Eye (tissue), 1 donor: Measurements from ENCODE around the gene TNFSF18.
"Not testable (repeated sequence)": the region's sequence is repeated elsewhere in the genome, so short reads cannot be mapped to it uniquely, and the experiment has no call there.

Source experiments
- DNase-seq: peaks from one replicate; pipeline ENCODE4 v3.0.0-alpha.2; 2015

Gene TNFSF18, protein sequence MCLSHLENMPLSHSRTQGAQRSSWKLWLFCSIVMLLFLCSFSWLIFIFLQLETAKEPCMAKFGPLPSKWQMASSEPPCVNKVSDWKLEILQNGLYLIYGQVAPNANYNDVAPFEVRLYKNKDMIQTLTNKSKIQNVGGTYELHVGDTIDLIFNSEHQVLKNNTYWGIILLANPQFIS

DNA sequence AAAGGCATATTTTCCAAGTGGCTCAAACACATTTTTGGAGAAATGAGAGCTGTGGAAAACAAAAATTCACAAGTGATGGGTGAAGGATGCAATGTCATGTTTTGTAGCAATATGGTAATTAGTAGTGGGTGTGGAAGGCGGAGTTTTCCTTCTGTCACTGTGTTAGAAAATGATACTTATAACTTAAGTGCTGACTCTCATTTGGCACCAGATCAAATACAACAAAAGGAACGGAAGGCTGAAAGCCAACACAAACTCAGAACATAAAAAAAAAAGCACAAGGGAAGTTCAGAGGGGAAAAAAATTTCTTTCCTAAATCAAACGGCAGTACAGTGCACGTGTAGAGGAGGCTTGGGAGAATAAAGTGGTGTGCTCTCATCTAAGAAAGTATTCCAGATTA, at the start of gene TNFSF18:
Gene TNFSF18, minus strand, starts transcription at position 77 of the 400 bp plus-strand sequence. Its CDS starts 45 bp downstream, at position 32.
- peak; percentile 59 for DNase-seq

DNA sequence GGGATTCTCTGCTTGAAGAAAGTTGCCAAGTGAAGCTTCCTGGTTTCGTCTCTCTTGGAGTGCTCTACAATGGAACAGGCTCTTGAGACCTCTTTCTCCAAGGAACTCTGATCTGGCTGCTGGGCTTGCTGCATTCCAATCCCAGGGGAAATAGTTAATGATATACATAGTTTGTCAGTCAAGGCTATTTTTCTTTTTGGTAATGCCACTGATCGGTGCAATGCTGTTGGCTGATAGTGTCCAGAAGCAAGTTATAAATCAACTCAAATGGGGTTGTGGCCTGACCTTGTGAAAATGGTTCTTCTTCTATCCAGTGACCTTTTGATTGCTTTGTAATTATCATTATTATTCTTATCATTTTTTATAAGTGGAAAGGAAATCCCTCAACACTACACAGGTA, 48.4 kb upstream of the TNFSF18 start:
- DNase-seq, result no peak

GRCh38 chr1:173098117-173098516, 47.4 kb upstream of the TNFSF18 start:
- no peak for DNase-seq

GRCh38 chr1:173097001-173097400, 46.3 kb upstream of the TNFSF18 start:
- no peak for DNase-seq

DNA sequence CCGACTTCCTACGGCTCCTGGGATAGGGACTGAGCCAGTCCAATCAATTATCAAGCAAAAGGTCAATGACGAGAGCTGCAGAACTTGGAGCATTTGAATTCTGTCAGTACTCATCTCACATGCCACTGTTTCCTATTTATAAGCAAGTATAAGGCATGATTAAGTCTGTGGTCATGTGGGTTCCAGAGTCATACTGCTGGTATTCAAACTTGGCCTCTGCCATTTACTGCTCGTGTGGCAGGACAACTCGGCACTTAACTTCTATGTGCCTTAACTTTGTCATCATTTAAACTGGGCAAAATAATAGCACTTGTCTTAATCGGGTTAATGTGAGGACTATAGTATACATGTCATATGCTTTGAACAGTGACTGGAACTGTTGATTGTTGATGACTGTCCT, 44.9 kb upstream of the TNFSF18 start:
- DNase-seq, result peak; percentile 2

- no peak for DNase-seq
Observed at GRCh38 chr1:173094541-173094940, 43.8 kb upstream of the TNFSF18 start.

DNA sequence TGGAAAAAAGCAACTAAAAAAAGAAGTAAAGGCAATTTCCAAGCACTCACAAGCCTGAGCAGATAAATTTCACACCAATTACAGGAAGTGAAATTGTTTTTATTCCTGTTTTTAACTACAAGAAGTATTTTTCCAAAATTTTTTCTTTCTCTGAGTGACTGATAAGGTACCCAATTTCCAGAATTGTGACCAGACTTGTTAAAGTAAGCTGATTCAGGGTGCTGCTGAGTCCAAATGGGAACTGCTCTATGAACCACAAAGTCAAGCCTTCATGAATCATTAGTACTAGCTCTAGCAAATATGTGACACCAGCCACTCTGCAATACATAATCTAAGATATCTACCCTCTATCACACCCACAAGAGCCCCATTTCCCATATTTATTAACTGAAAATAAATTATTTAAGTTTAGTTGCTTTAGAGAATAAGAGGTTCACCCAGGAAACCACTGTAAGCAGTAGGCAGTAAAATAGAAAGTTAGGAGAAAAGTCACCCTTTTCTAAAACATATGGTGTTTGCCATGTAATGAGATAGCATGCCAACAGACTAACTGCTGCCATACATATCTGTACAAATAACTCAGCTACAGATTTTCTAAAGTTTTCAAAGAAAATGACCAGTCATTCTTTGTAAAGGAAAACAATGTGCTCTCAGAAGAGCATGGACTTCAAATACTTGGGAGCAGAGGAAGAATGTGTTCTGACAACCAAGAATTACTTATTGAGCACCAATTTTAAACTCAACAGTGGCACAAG, 43.1 kb upstream of the TNFSF18 start:
- no peak for DNase-seq

GRCh38 chr1:173084292-173084691, 33.6 kb upstream of the TNFSF18 start:
- no peak for DNase-seq

DNA sequence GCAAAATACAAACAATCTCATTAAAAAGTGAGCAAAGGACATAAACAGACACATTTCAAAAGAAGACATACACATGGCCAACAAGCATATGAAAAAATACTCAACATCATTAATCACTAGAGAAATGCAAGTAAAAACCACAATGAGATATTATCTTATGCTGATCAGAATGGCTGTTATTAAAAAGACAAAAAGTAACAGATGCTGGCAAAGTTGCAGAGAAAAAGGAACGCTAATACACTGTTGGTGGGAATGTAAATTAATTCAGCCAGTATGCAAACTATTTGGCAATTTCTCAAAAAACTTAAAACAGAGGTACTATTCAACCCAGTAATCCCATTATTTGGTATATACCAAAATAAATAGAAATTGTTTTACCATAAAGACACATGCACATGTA, 32.2 kb upstream of the TNFSF18 start:
- no peak for DNase-seq

DNA sequence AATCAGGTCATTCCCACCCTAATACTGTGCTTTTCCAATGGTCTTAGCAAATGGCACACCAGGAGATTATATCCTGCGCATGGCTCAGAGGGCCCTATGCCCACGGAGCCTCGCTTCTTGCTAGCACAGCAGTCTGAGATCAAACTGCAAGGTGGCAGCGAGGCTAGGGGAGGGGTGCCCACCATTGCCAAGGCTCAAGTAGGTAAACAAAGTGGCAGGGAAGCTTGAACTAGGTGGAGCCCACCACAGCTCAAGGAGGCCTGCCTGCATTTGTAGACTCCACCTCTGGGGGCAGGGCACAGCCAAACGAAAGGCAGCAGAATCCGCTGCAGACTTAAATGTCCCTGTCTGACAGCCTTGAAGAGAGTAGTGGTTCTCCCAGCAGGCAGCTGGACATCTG, 23.5 kb upstream of the TNFSF18 start:
- not testable (repeated sequence) for DNase-seq

DNA sequence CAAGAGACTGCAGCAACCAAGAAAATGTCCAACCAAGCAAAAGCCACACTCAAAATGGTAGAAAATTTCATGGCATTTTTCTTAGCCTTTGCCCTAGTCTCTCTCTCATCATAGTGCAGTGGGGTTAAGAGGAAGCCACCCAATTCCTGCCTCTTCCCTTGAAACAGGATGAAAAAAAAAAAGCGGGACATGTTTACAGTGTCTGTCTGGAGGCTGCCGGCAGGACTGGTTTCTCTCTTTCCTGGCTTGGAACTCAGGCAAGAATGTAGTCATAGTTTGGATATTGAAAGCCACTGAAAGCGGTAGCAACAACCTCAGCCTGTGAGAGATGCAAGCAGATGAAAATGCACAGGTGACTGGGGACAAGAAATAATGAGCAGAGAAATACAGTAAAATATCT, 13.3 kb upstream of the TNFSF18 start:
- no peak for DNase-seq

DNA sequence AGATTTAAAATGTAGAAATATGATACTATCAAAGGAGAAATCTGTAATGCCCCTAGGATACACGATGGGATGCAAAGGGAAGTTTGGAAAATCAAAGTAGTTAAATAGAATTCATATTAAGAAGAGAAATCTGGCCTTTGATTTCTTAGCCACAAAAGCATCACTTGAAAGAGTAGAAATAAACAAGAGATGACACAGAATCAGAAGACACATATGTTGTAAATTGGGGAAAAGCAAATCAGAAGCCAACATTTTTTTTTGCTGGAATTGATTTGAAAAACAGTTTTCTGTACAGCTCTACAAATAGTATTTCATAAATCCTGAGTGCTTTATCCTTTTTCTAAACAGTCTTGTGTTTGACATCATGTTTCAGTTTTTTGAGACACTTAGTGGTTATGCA, 12.4 kb upstream of the TNFSF18 start:
- DNase-seq, result no peak

GRCh38 chr1:173062150-173062938, 11.6 kb upstream of the TNFSF18 start:
- no peak for DNase-seq

DNA sequence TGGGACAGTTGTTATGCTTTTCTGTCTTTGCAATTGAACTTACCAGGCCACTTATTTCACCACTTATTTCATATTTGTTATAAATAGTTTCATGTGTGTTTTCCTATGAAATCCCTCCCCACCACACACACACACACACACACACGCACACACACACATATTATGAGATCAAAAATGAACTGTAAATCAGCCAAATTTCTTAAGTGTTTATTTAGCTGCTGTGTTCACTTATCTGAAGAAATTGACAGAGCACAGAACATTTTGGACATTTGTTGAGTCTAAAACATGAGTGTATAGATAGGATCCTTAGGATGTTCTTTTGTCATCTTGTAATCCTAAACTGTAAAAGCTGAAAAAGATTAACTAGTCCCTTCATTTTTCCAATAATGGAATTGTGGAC, 7.8 kb upstream of the TNFSF18 start:
- no peak for DNase-seq

DNA sequence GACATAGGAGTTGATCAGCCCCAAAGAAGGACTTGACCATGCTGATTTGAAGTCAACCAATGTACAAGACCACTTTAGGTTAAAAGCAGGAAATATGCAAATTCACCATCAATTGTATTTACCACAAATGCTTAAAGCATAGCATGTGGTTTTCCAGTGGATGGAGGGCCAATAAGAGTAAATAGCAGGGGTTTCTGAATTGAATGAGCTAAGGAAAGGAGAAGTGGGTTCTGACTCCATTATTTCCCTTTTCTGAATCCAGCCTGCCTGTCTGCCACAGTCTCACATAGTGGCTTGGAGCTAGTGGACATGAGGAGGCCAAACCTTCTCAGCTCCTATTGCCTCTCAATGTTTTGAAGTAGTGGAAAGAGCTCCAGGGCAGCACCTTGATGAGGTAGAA, 7.2 kb upstream of the TNFSF18 start:
- DNase-seq, result no peak

DNA sequence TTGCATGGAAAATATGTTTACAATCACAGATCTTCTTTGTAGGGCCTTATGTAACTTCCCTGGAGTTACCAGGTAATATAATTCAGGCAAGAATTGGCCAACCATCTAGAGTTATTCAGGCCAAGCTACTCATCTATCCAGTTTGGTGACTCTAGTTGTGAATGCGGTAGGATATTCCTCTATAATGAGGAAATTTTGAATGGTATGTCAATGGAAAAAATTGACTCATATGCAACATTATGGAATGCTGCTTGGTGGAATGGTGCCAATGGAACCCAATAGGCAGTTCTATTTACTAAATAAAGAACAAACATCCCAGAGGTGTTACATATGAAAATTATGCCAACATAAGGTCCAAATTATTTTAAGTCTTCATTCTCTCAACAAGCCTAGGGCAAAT, 5.6 kb upstream of the TNFSF18 start:
- no peak for DNase-seq

DNA sequence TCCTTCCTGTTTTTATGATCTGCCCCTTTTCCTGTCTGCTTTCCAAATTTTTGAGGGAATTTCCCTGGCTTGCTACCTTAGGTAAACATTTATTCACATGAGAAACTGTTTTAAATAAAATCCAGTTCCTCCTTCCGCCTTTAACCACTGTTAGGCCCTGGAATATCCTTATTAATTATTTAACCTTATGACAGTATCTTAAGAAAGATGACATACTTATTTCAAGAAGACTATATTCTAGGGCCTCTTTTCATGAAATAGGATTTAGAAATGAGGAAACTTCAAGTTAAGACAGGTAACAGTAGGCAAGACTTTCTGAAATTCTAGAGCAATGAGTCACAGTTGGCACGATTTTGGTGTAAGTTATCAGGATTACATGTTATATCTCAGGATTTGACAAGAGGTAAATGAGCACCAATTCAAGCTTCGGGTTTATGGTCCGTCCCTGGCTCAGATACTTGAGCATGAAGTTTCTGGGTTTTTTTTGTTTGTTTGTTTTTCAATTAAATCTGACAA, 2.0 kb upstream of the TNFSF18 start:
- no peak for DNase-seq

DNA sequence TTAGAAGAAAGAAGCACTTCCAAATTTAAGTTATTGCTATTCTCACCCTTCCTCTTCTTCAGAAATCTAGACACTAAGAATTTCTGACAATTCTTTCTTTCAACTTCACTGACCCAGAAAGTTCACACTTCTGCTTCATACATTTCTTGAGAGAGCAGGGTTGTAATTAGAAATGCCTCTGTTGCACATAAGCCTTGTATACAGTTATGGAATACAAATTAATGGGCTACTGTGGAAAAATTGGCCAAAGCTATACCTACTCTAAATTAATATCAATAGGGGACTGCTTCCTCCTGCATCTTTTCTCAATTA, 1.5 kb downstream of the TNFSF18 start:
- peak; percentile 82 for DNase-seq

DNA sequence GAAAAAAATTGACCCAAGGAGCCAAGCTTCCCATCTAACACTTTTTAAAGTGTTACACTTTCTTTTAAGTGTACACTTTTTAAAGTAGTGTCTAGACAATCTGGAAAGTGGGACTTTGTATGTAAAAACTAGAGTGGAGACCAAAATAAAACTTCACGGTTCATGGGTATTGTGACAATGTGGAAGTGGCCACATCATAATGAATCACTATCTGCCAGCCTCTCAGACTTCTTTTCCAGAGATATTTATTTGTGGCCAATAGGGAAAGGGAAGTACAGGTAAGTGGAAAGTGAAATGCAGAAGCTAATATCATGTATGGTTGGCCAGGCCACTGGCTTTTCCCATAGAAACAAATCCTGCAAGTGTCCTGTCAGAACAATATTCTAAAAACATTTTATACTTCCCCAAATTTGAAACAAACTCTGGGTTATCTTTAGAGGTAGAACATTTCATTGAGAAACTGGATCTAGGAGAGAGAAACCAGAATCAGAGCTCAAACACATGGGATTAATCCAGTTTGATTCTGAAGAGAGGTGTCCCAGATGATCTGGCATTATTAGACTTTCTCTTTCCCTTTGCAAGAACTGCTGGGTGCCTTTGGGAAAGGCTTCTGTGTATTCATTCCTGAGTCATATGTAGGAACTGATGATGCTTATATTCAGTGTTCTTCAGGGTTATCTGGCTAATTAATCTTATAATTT, 2.0 kb downstream of the TNFSF18 start:
- DNase-seq, result no peak

DNA sequence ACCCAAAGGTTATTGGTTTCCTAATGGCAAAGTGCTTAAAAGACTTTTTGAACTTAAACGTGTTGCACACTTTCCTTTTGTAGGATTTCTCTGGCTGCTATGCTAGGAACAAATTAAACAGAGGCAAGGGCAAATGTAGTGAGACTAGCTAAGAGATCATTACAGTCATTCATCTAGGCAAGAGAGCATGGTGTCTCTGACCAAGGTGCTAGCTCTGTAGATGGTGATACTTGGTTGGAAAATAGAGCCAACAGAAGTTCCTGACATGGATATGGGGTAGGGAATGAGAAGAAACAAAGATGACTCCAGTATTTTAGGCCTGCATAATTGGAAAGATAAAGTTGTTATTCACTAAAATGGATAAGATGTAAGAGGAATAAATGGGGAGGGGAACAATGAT, 6.1 kb downstream of the TNFSF18 start:
- DNase-seq, result no peak

DNA sequence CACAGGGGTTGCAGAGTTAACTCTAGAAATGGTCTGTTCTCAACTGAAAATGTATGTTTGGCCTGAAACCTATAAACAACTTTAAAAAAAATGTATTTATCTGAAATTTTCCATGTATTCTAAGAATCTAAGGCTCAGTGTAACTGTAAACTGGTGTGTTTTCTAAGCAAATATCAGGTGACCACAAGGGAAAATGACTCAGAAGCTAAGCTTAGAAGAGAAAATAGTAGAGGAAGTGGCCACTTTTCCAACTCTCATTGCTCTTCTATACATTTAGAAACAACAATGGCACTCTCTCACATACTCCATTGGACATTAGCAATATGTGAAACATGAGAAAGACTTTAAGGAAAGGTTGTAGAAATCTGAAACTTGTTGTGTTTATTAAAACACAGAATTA, 7.5 kb downstream of the TNFSF18 start:
- no peak for DNase-seq

DNA sequence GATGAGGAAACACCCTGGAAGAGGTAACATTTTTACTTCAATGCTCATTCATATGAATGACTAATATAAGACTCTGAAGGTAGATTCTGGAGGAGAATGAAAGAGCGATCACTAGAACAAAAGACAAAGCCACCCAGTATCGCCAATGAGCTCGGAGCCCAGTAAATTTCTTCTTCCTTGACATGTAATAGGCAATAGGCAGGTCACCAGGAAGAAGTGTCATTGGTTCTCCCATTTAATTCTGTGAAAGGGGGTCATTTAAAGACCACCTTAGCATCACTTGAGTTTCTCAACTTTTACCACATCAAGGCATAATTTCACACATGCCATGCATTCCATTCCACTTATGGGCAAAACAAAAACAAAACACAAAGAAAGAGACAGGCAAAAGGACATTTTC, 7.9 kb downstream of the TNFSF18 start:
- no peak for DNase-seq

GRCh38 chr1:173039626-173040025, 11.1 kb downstream of the TNFSF18 start:
- no peak for DNase-seq
